HG02759 (cell line): Measurements from ENCODE around the gene NHLH1.
"Not testable (repeated sequence)": the region's sequence is repeated elsewhere in the genome, so short reads cannot be mapped to it uniquely, and the experiment has no call there.

Experiments used
- ATAC-seq: cut with Tn5 transposase; IDR thresholded peaks from one replicate; pipeline ENCODE4 v1.9.1; 2021; ENCODE audit warnings: mild to moderate bottlenecking, moderate library complexity; ENCODE audit not compliant: unreplicated experiment

The NHLH1 gene

GRCh38 chr1:160376525-160377131 lies 9.8 kb downstream of the NHLH1 start:
- peak; percentile 57 for ATAC-seq

- no peak for ATAC-seq
These were observed 10.8 kb downstream of the NHLH1 start for GRCh38 chr1:160377585-160378206.

GRCh38 chr1:160384812-160385211 lies 17.9 kb downstream of the NHLH1 start:
- ATAC-seq: not testable (repeated sequence)

- ATAC-seq: not testable (repeated sequence)
These were observed 21.5 kb downstream of the NHLH1 start for GRCh38 chr1:160388406-160388805.

- no peak for ATAC-seq
These were observed 27.8 kb downstream of the NHLH1 start for GRCh38 chr1:160394673-160395072.

GRCh38 chr1:160397651-160398050 lies 30.8 kb downstream of the NHLH1 start:
- no peak for ATAC-seq

GRCh38 chr1:160398823-160399222 lies 32.0 kb downstream of the NHLH1 start:
- ATAC-seq: no peak

GRCh38 chr1:160399544-160400222 lies 32.8 kb downstream of the NHLH1 start:
- no peak for ATAC-seq

- ATAC-seq: no peak
These were observed 33.4 kb downstream of the NHLH1 start, which contains the start of gene VANGL2 for GRCh38 chr1:160400223-160400645. Gene VANGL2 (plus strand): TSS chr1:160400564. CDS start chr1:160415838, 15,274 bp downstream.

- ATAC-seq: no peak
These were observed 34.0 kb downstream of the NHLH1 start for GRCh38 chr1:160400646-160401486.

GRCh38 chr1:160401487-160401805 lies 34.6 kb downstream of the NHLH1 start:
- ATAC-seq: no peak

GRCh38 chr1:160402001-160402795 lies 35.3 kb downstream of the NHLH1 start:
- no peak for ATAC-seq

GRCh38 chr1:160403244-160403643 lies 36.4 kb downstream of the NHLH1 start:
- ATAC-seq: no peak

- ATAC-seq: no peak
These were observed 37.2 kb downstream of the NHLH1 start for GRCh38 chr1:160404094-160404493.

- no peak for ATAC-seq
These were observed 38.5 kb downstream of the NHLH1 start for GRCh38 chr1:160405331-160405877.

GRCh38 chr1:160406131-160406968 lies 39.5 kb downstream of the NHLH1 start:
- no peak for ATAC-seq

- no peak for ATAC-seq
These were observed 41.2 kb downstream of the NHLH1 start for GRCh38 chr1:160407839-160408801.

GRCh38 chr1:160408864-160409263 lies 42.0 kb downstream of the NHLH1 start:
- ATAC-seq: no peak
